ENCODE results near the gene EVC.

The EVC gene

GRCh38 chr4:5750946-5751665 lies 40.1 kb downstream of the EVC start:
- no peak for DNase-seq (ENCODE audit: low read depth)
- TF ChIP-seq CTCF (IDR thresholded peaks at IDR 0.05; ENCODE audit: low read depth, low read length, missing control alignments), result no peak
- H3K4me3 ChIP-seq (ENCODE audit: low read depth, low read length), result no peak overlapping the region

GRCh38 chr4:5751666-5752375 lies 40.8 kb downstream of the EVC start:
- no peak for TF ChIP-seq CTCF (IDR thresholded peaks at IDR 0.05; ENCODE audit: low read depth, low read length, missing control alignments)
- DNase-seq (ENCODE audit: low read depth), result no peak
- H3K4me3 ChIP-seq (ENCODE audit: low read depth, low read length), result no peak overlapping the region

GRCh38 chr4:5752376-5753184 lies 41.6 kb downstream of the EVC start:
- H3K4me3 ChIP-seq (ENCODE audit: low read depth, low read length), result no peak overlapping the region
- no peak for DNase-seq (ENCODE audit: low read depth)

GRCh38 chr4:5753366-5753765 lies 42.4 kb downstream of the EVC start:
- no peak for TF ChIP-seq CTCF (IDR thresholded peaks at IDR 0.05; ENCODE audit: low read depth, low read length, missing control alignments)
- H3K4me3 ChIP-seq (ENCODE audit: low read depth, low read length), result no peak overlapping the region

More at GRCh38 chr4:5752376-5753184, 41.6 kb downstream of the EVC start:
- TF ChIP-seq CTCF (IDR thresholded peaks at IDR 0.05; ENCODE audit: low read depth, low read length, missing control alignments), result no peak

GRCh38 chr4:5753766-5754528 lies 42.9 kb downstream of the EVC start:
- no peak for TF ChIP-seq CTCF (IDR thresholded peaks at IDR 0.05; ENCODE audit: low read depth, low read length, missing control alignments)
- no peak overlapping the region for H3K4me3 ChIP-seq (ENCODE audit: low read depth, low read length)
- peak; percentile 22 for DNase-seq (ENCODE audit: low read depth)

More at GRCh38 chr4:5753366-5753765, 42.4 kb downstream of the EVC start:
- DNase-seq (ENCODE audit: low read depth), result no peak

- TF ChIP-seq CTCF (IDR thresholded peaks at IDR 0.05; ENCODE audit: low read depth, low read length, missing control alignments), result no peak
- DNase-seq (ENCODE audit: low read depth), result no peak
- H3K4me3 ChIP-seq (ENCODE audit: low read depth, low read length), result no peak overlapping the region
These were observed 43.5 kb downstream of the EVC start for GRCh38 chr4:5754529-5754881.
